Measurements from ENCODE around the gene MALRD1.

GRCh38 chr10:19033741-19034140 is 14.9 kb upstream of the MALRD1 start:
- no peak for TF ChIP-seq TAF1 (IDR thresholded peaks at IDR 0.05; ENCODE audit: low read depth, low read length)
- TF ChIP-seq JUND (IDR thresholded peaks at IDR 0.05; ENCODE audit: low read length), result no peak
- no peak for TF ChIP-seq MAFK (IDR thresholded peaks at IDR 0.05; ENCODE audit: low read depth, low read length)
- TF ChIP-seq HDAC6 (IDR thresholded peaks at IDR 0.05; ENCODE audit: low read depth, low read length), result no peak
- TF ChIP-seq POLR2A (IDR thresholded peaks at IDR 0.05; ENCODE audit: control extremely low read depth in 1 of 2, low read depth in 2 of 2, low read length in 2 of 2), result no peak
- TF ChIP-seq SRF (IDR thresholded peaks at IDR 0.05; ENCODE audit: low read depth, low read length), result no peak
- TF ChIP-seq CTCF (IDR thresholded peaks at IDR 0.05; ENCODE audit: control extremely low read depth in 1 of 3, insufficient read depth in 1 of 3, low read depth in 1 of 3, low read length in 3 of 3), result no peak
- no peak for TF ChIP-seq NRF1 (IDR thresholded peaks at IDR 0.05; ENCODE audit: low read depth, low read length)
- TF ChIP-seq TEAD4 (IDR thresholded peaks at IDR 0.05; ENCODE audit: low read depth, low read length), result no peak
- TF ChIP-seq GTF2F1 (IDR thresholded peaks at IDR 0.05; ENCODE audit: borderline replicate concordance, low read depth, low read length), result no peak
- TF ChIP-seq SIN3A (conservative IDR thresholded peaks at IDR 0.05 in 1 of 2, IDR thresholded peaks at IDR 0.05 in 1 of 2; ENCODE audit: low read depth in 1 of 2, low read length in 2 of 2), result no peak
